K562 (cell line): Measurements from ENCODE around the gene ULK3. TPM values are rescaled to one million over a fixed set of nuclear protein-coding genes. Genes with fewer than 3 reads are reported as not detected.

Experiments
- BRF1 ChIP-seq: IDR thresholded peaks from 3 replicates; pipeline ENCODE4 v1.6.1; 2011; ENCODE audit warnings: borderline replicate concordance, mild to moderate bottlenecking; ENCODE audit not compliant: insufficient read length; ENCODE audit errors: extremely low read depth
- CBX2 ChIP-seq: fragments of 200-600 bp; sonication (generic); IDR thresholded peaks from one replicate; pipeline ENCODE4 v1.6.1; 2012; ENCODE audit warnings: mild to moderate bottlenecking, low read length, inconsistent platforms; ENCODE audit not compliant: insufficient read depth, poor library complexity, severe bottlenecking
- CREB1 ChIP-seq, 2 experiments: sonication (generic) in 1 of 2; formaldehyde crosslinking in 1 of 2; IDR thresholded peaks; 2 replicates each; pipeline versions ENCODE4 v1.6.1 to v1.8.0; 2012 to 2022; ENCODE audit warnings: inconsistent platforms in 1 of 2, mild to moderate bottlenecking in 1 of 2, missing genetic modification reagents in 1 of 2, moderate library complexity in 1 of 2
- FOXA3 ChIP-seq, 2 experiments: fragments of 450-650 bp in 1 of 2; sonication (generic) in 1 of 2; formaldehyde crosslinking; IDR thresholded peaks in 1 of 2; conservative IDR thresholded peaks in 1 of 2; 2 replicates each; pipeline versions ENCODE4 v1.4.0 to v1.8.0; 2020 to 2022; ENCODE audit warnings: mild to moderate bottlenecking in 2 of 2, missing genetic modification reagents in 1 of 2
- GMEB1 ChIP-seq: fragments of 250-450 bp; sonication (Bioruptor Pico); IDR thresholded peaks from 2 replicates; pipeline ENCODE4 v1.4.0; 2020; ENCODE audit warnings: mild to moderate bottlenecking
- HDAC1 ChIP-seq, 2 experiments: fragments of 450-650 bp; IDR thresholded peaks; 2 replicates each; pipeline ENCODE4 v1.6.1; 2016 to 2017; ENCODE audit warnings: inconsistent platforms in 1 of 2, mild to moderate bottlenecking in 1 of 2, moderate library complexity in 1 of 2
- HINFP ChIP-seq: fragments of 450-650 bp; conservative IDR thresholded peaks from 2 replicates; pipeline ENCODE4 v1.6.1; 2016; ENCODE audit warnings: missing genetic modification characterization, low read depth, mild to moderate bottlenecking, control low read depth, missing compliant biosample characterization
- HNRNPH1 ChIP-seq: fragments of 200-400 bp; formaldehyde crosslinking; optimal IDR thresholded peaks from 2 replicates; pipeline ENCODE3; 2017; ENCODE audit warnings: low read depth, mild to moderate bottlenecking, low read length, moderate library complexity
- ID3 ChIP-seq, 2 experiments: fragments of 250-450 bp in 1 of 2; fragments of 450-650 bp in 1 of 2; sonication (Bioruptor Pico) in 1 of 2; IDR thresholded peaks; 2 replicates each; pipeline versions ENCODE4 v1.6.1 to v1.8.0; 2016 to 2021; ENCODE audit warnings: mild to moderate bottlenecking in 2 of 2, moderate library complexity in 2 of 2, missing compliant biosample characterization in 1 of 2, missing genetic modification characterization in 1 of 2
- KAT2B ChIP-seq: IDR thresholded peaks from one replicate; pipeline ENCODE4 v1.6.1; 2012; ENCODE audit warnings: low read depth, mild to moderate bottlenecking, control low read depth, inconsistent platforms, low read length, moderate library complexity
- MYC ChIP-seq, 2 experiments: fragments of 250-450 bp in 1 of 2; sonication (Bioruptor Pico) in 1 of 2; IDR thresholded peaks; 2 replicates each; pipeline versions ENCODE4 v1.5.1 to v1.6.1; 2012 to 2021; ENCODE audit warnings: low read depth in 2 of 2, borderline replicate concordance in 1 of 2, improper control_type of control experiment in 1 of 2, low read length in 1 of 2, mild to moderate bottlenecking in 1 of 2, moderate library complexity in 1 of 2
- NBN ChIP-seq: fragments of 450-650 bp; IDR thresholded peaks from 2 replicates; pipeline ENCODE4 v1.6.1; 2016; ENCODE audit warnings: low read depth, mild to moderate bottlenecking
- PREB ChIP-seq: sonication (generic); formaldehyde crosslinking; IDR thresholded peaks from 2 replicates; pipeline ENCODE4 v1.8.1; 2023; ENCODE audit warnings: mild to moderate bottlenecking, missing genetic modification reagents
- SNRNP70 ChIP-seq: fragments of 200-400 bp; formaldehyde crosslinking; optimal IDR thresholded peaks from 2 replicates; pipeline ENCODE3; 2017; ENCODE audit warnings: low read depth, low read length
- USF1 ChIP-seq: sonication (generic); formaldehyde crosslinking; IDR thresholded peaks from 2 replicates; pipeline ENCODE4 v1.9.0; 2022; ENCODE audit warnings: mild to moderate bottlenecking, missing genetic modification reagents
- ZBTB1 ChIP-seq: sonication (generic); formaldehyde crosslinking; IDR thresholded peaks from 2 replicates; pipeline ENCODE4 v1.8.1; 2023; ENCODE audit warnings: missing genetic modification reagents, low read depth, mild to moderate bottlenecking, borderline replicate concordance
- ZC3H11A ChIP-seq: IDR thresholded peaks from 2 replicates; pipeline ENCODE4 v1.6.1; 2012; ENCODE audit warnings: low read depth, low read length, improper control_type of control experiment
- ZNF165 ChIP-seq: fragments of 250-450 bp; sonication (Bioruptor Pico); IDR thresholded peaks from 2 replicates; pipeline ENCODE4 v1.4.0; 2020; ENCODE audit warnings: borderline replicate concordance
- ZNF274 ChIP-seq: IDR thresholded peaks from 2 replicates; pipeline ENCODE4 v1.6.1; 2011; ENCODE audit warnings: low read depth, mild to moderate bottlenecking, low read length, moderate library complexity, borderline replicate concordance
- ZNF384 ChIP-seq: IDR thresholded peaks from 2 replicates; pipeline ENCODE4 v1.6.1; 2012; ENCODE audit warnings: low read depth, low read length, improper control_type of control experiment
- ZNF75A ChIP-seq: fragments of 450-650 bp; formaldehyde crosslinking; IDR thresholded peaks from 2 replicates; pipeline ENCODE4 v1.4.0; 2020; ENCODE audit warnings: mild to moderate bottlenecking
- polyA plus RNA-seq, 8 experiments: library from polyadenylated mRNA; depleted of rRNA in 4 of 8; stranded (reverse) in 5 of 8; unstranded in 3 of 8; fragments of >200 nt; fragmentation: Nextera tagmentation in 2 of 8; fragmentation: Illumina TruSeq in 1 of 8; extraction: Ambion mirVana in 2 of 8; extraction: Trizol in 1 of 8; gene quantifications; 2 replicates each; pipeline versions ENCODE4 v1.2.1 to v1.2.3, GENCODE V29; 2011 to 2014; ENCODE audit warnings: inconsistent platforms in 1 of 8, missing spikeins in 1 of 8
- total RNA-seq, 7 experiments: library from RNA; depleted of rRNA in 6 of 7; stranded (reverse); fragments of >200 nt in 6 of 7; fragmentation: Illumina TruSeq in 2 of 7; extraction: Trizol in 2 of 7; gene quantifications; 2 replicates each; pipeline versions ENCODE4 v1.2.1 to v1.2.3, GENCODE V29; 2011 to 2021; ENCODE audit warnings: low replicate concordance in 1 of 7

Gene ULK3
- total and polyA plus RNA-seq, 9 of the 15 experiments (the other 6 are each of a cell fraction or from before 2014, with no cell fraction given): 0.68 to 68.0 (median 34.9) TPM

- TF ChIP-seq ZBTB1 (CRISPR knock-in tag): no peak
- TF ChIP-seq KAT2B: no peak
- TF ChIP-seq CBX2: no peak
- TF ChIP-seq PREB (CRISPR knock-in tag): no peak
- TF ChIP-seq ZC3H11A: no peak
- no peak for TF ChIP-seq CREB1 (IDR thresholded peaks at IDR 0.05)
- TF ChIP-seq CREB1 (CRISPR knock-in tag; IDR thresholded peaks at IDR 0.05): 0 out of 2 replicates have a peak, but pooled peaks have one; percentile 14
- TF ChIP-seq USF1 (CRISPR knock-in tag): 0 out of 2 replicates have a peak, but pooled peaks have one; percentile 1
- TF ChIP-seq HNRNPH1: no peak
- 0 out of 4 replicates have a peak, but pooled peaks of 1 of the 2 experiments have one; percentile 68 for TF ChIP-seq FOXA3 (CRISPR knock-in tag; conservative IDR thresholded peaks at IDR 0.05 in 1 of 2, IDR thresholded peaks at IDR 0.05 in 1 of 2)
- TF ChIP-seq MYC (IDR thresholded peaks at IDR 0.05; ENCODE audit: low read depth, low read length): no peak
- no peak for TF ChIP-seq MYC (CRISPR knock-in tag; IDR thresholded peaks at IDR 0.05; ENCODE audit: borderline replicate concordance, low read depth)
- no peak for TF ChIP-seq BRF1
- TF ChIP-seq HDAC1 (IDR thresholded peaks at IDR 0.05): 0 out of 4 replicates have a peak, but pooled peaks of 1 of the 2 experiments have one; percentile 12
- TF ChIP-seq ID3 (CRISPR knock-in tag; IDR thresholded peaks at IDR 0.05): no peak
- TF ChIP-seq ID3 (tag; IDR thresholded peaks at IDR 0.05): no peak
- no peak for TF ChIP-seq ZNF384
- no peak for TF ChIP-seq ZNF274
- no peak for TF ChIP-seq HINFP (tag)
- no peak for TF ChIP-seq SNRNP70
- no peak for TF ChIP-seq ZNF75A (CRISPR knock-in tag)
- TF ChIP-seq NBN: no peak
- TF ChIP-seq ZNF165 (CRISPR knock-in tag): no peak
- no peak for TF ChIP-seq GMEB1 (CRISPR knock-in tag)
These were observed 47.7 kb upstream of the ULK3 start (continued) for GRCh38 chr15:74890665-74890960.
